ENCODE results near the gene BLVRB. TPM values are rescaled to one million over a fixed set of nuclear protein-coding genes. Genes with fewer than 3 reads are reported as not detected.

The BLVRB gene
- total and polyA plus RNA-seq, 10 of the 15 experiments (the other 5 are each of a cell fraction or from before 2014, with no cell fraction given): 6.3 to 53.3 (median 27.8) TPM

DNA sequence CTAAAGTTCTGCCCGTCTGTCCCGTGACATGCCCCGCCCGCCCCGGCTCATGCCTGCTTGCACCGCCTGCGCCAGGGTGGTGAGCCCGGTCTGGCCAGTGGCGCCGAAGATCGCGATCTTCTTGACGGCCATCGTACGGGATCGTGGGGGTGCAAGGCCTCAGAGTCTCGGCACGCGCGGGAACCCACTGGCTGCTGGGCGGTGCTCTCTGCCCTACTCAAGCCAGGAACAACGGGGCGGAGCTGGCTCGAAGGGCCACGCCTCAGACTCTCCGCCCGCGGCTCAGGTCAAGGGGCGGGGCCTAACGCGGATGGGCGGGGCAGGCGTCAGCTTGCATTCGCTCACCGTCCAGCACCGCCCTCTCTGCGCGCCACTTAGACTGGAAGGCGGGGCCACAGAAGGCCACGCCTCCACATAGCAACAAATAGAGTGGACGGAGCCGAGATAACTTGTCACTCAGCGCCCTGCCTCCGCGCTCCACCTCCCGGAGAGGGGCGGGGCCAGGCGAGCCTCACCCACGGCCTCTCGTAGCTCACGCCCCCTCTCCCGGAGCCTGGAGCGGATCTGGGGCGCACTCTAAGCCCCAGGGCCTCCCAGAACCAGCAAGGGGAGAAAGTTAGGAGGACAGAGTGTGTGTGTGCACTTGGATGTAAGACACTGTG lies at the start of gene BLVRB (continued):
- TF ChIP-seq BHLHE40 (IDR thresholded peaks at IDR 0.05; ENCODE audit: borderline replicate concordance in 1 of 2, low read depth in 2 of 2, low read length in 1 of 2) (peak; percentile 93 to 97), BMI1 (IDR thresholded peaks at IDR 0.05; ENCODE audit: borderline replicate concordance) (no peak), SP1 (IDR thresholded peaks at IDR 0.05; ENCODE audit: low read depth, low read length) (peak; percentile 85), NBN (IDR thresholded peaks at IDR 0.05) (no peak), SMARCA5 (IDR thresholded peaks at IDR 0.05) (peak; percentile 68; the same call in 1 of the 2 replicates)
- TF ChIP-seq, protein P1, sequence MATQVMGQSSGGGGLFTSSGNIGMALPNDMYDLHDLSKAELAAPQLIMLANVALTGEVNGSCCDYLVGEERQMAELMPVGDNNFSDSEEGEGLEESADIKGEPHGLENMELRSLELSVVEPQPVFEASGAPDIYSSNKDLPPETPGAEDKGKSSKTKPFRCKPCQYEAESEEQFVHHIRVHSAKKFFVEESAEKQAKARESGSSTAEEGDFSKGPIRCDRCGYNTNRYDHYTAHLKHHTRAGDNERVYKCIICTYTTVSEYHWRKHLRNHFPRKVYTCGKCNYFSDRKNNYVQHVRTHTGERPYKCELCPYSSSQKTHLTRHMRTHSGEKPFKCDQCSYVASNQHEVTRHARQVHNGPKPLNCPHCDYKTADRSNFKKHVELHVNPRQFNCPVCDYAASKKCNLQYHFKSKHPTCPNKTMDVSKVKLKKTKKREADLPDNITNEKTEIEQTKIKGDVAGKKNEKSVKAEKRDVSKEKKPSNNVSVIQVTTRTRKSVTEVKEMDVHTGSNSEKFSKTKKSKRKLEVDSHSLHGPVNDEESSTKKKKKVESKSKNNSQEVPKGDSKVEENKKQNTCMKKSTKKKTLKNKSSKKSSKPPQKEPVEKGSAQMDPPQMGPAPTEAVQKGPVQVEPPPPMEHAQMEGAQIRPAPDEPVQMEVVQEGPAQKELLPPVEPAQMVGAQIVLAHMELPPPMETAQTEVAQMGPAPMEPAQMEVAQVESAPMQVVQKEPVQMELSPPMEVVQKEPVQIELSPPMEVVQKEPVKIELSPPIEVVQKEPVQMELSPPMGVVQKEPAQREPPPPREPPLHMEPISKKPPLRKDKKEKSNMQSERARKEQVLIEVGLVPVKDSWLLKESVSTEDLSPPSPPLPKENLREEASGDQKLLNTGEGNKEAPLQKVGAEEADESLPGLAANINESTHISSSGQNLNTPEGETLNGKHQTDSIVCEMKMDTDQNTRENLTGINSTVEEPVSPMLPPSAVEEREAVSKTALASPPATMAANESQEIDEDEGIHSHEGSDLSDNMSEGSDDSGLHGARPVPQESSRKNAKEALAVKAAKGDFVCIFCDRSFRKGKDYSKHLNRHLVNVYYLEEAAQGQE (IDR thresholded peaks at IDR 0.05; ENCODE audit: low read depth, low read length): no peak

DNA sequence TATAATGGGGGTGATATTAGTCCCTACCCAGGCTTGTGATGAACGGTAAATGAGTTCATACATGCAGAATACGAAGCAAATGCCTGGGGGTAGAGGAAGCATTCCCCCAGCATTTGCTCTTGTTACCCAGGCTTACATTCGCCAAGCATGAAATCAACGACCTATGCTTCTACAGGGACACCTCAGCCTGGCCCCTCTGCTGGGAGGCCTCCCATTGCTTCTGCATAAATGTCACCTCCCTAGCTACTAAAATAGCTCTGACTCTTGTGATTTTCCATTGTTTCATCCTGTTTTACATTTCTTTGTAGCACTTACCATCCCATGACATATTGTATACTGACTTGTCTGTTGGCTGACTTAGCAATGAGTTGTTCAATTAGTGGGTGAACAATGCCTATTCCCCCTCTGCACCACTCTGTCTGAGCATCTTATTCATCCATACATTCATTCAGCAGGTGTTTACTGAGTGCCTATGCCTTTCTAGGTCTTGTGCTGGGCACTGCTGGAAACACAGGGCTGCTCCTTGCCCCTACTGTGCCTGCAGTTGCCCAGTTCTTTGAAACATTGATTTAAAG lies 48.3 kb upstream of the BLVRB start:
- no peak overlapping the region for H3K27ac ChIP-seq (ENCODE audit: control insufficient read depth, insufficient read depth)
- POLR2A ChIA-PET: no interaction called here
- CTCF ChIA-PET: no interaction called here
- H3K4me1 ChIP-seq (ENCODE audit: control insufficient read depth, insufficient read depth, low read length): no peaks in the 10 kb centered on the region
- RAD21 ChIA-PET (ENCODE audit: unreplicated experiment): no interaction called here
- H3K4me3 ChIP-seq: no peak overlapping the region
- no peak overlapping the region for H3K4me2 ChIP-seq (ENCODE audit: control insufficient read depth, insufficient read depth)
- H4K20me1 ChIP-seq (ENCODE audit: control insufficient read depth, insufficient read depth): no peaks in the 10 kb centered on the region
- no peak for ATAC-seq
- FAIRE-seq: no peak
- H3K9ac ChIP-seq (ENCODE audit: control insufficient read depth, insufficient read depth, low read length): no peak overlapping the region
- no peak overlapping the region for H2AFZ ChIP-seq (ENCODE audit: control insufficient read depth, low read depth, low read length)
- 40% methylated on average over 4 of the region's 4 CpGs for WGBS (ENCODE audit: insufficient coverage, insufficient replicate concordance, low lambda C conversion rate, missing lambda C conversion rate)
- H3K36me3 ChIP-seq (ENCODE audit: control insufficient read depth in 2 of 2, insufficient read depth in 2 of 2, low read length in 1 of 2): no peaks in the 10 kb centered on the region
- in situ Hi-C loops (cut with MboI) (no loop called here), intact Hi-C loops (cut with micrococcal nuclease; ENCODE audit: unreplicated experiment) (no loop called here)
- SMC1A ChIA-PET (ENCODE audit: uncharacterized antibody, unreplicated experiment): no interaction called here
- H3K27me3 ChIP-seq (replicated peaks in 1 of 2; ENCODE audit: control insufficient read depth in 2 of 2, insufficient read depth in 2 of 2, low read length in 1 of 2): peaks cover 5 to 7% of the 10 kb centered on the region in 2 experiments; a peak in 3 of 4 replicates
- no peaks in the 10 kb centered on the region for H3K79me2 ChIP-seq (ENCODE audit: control insufficient read depth, insufficient read depth, low read length)
- no TSS peak for BruUV-seq (replicated peaks)
- no peaks in the 10 kb centered on the region for H3K9me3 ChIP-seq (replicated peaks; ENCODE audit: control insufficient read depth, insufficient read depth, low read length)
- no peak for DNase-seq (ENCODE audit: low read depth, low spot score)
- TF ChIP-seq, protein P2, sequence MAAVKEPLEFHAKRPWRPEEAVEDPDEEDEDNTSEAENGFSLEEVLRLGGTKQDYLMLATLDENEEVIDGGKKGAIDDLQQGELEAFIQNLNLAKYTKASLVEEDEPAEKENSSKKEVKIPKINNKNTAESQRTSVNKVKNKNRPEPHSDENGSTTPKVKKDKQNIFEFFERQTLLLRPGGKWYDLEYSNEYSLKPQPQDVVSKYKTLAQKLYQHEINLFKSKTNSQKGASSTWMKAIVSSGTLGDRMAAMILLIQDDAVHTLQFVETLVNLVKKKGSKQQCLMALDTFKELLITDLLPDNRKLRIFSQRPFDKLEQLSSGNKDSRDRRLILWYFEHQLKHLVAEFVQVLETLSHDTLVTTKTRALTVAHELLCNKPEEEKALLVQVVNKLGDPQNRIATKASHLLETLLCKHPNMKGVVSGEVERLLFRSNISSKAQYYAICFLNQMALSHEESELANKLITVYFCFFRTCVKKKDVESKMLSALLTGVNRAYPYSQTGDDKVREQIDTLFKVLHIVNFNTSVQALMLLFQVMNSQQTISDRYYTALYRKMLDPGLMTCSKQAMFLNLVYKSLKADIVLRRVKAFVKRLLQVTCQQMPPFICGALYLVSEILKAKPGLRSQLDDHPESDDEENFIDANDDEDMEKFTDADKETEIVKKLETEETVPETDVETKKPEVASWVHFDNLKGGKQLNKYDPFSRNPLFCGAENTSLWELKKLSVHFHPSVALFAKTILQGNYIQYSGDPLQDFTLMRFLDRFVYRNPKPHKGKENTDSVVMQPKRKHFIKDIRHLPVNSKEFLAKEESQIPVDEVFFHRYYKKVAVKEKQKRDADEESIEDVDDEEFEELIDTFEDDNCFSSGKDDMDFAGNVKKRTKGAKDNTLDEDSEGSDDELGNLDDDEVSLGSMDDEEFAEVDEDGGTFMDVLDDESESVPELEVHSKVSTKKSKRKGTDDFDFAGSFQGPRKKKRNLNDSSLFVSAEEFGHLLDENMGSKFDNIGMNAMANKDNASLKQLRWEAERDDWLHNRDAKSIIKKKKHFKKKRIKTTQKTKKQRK (IDR thresholded peaks at IDR 0.05; ENCODE audit: low read depth, low read length): no peak
- no peak for TF ChIP-seq SREBF1 (IDR thresholded peaks at IDR 0.05; ENCODE audit: low read length)
- no peak for TF ChIP-seq PAX5 (IDR thresholded peaks at IDR 0.05; ENCODE audit: borderline replicate concordance, low read depth, low read length)
- TF ChIP-seq, protein P3, sequence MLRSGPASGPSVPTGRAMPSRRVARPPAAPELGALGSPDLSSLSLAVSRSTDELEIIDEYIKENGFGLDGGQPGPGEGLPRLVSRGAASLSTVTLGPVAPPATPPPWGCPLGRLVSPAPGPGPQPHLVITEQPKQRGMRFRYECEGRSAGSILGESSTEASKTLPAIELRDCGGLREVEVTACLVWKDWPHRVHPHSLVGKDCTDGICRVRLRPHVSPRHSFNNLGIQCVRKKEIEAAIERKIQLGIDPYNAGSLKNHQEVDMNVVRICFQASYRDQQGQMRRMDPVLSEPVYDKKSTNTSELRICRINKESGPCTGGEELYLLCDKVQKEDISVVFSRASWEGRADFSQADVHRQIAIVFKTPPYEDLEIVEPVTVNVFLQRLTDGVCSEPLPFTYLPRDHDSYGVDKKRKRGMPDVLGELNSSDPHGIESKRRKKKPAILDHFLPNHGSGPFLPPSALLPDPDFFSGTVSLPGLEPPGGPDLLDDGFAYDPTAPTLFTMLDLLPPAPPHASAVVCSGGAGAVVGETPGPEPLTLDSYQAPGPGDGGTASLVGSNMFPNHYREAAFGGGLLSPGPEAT (IDR thresholded peaks at IDR 0.05; ENCODE audit: low read depth): no peak
- no peak for TF ChIP-seq FOXM1 (IDR thresholded peaks at IDR 0.05; ENCODE audit: low read depth, low read length)
- TF ChIP-seq, protein P4, sequence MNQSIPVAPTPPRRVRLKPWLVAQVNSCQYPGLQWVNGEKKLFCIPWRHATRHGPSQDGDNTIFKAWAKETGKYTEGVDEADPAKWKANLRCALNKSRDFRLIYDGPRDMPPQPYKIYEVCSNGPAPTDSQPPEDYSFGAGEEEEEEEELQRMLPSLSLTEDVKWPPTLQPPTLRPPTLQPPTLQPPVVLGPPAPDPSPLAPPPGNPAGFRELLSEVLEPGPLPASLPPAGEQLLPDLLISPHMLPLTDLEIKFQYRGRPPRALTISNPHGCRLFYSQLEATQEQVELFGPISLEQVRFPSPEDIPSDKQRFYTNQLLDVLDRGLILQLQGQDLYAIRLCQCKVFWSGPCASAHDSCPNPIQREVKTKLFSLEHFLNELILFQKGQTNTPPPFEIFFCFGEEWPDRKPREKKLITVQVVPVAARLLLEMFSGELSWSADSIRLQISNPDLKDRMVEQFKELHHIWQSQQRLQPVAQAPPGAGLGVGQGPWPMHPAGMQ (IDR thresholded peaks at IDR 0.05; ENCODE audit: borderline replicate concordance): no peak

Data from GM12878 (cell line).